ENCODE data around the gene EMX1.
A peak's percentile ranks its signal among the peaks of the same experiment; 100 is the strongest.

Gene EMX1

DNA sequence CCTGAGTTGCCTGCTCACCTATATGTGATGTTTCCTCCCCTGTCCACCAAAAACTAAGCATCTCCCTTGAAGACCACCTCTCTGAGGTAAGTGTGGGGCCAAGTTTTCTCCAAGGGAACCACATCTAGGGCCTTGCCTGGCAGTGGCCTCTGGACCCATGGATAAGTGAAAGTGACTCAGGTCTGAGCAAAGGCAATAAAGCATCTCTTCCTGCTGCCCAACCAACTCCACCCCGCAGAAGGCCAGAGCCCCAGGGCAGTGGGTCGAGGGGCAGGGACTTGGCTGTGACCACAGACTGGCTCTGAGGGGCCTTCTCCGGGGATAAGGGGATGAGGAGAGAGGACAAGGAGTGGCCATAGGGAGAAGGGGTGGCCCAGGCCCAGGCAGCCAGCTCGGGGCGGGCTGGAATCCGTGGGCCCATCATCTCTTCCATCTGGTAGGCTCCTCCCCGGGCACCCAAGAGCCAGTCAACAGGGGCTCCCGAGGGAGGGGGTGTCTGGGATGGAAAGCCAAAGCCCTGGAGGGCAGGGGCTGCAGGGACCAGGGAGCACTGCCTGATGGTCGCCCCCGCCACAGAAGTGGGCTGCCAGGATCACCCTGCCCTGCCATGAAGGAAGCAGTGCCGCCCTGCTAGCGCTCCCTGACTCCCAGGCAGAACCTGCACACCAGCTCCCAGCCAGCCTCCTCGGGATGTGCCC is 33.4 kb downstream of the EMX1 start:
- DNase-seq (ENCODE audit: low read depth), result no peak
- TF ChIP-seq, protein P1, sequence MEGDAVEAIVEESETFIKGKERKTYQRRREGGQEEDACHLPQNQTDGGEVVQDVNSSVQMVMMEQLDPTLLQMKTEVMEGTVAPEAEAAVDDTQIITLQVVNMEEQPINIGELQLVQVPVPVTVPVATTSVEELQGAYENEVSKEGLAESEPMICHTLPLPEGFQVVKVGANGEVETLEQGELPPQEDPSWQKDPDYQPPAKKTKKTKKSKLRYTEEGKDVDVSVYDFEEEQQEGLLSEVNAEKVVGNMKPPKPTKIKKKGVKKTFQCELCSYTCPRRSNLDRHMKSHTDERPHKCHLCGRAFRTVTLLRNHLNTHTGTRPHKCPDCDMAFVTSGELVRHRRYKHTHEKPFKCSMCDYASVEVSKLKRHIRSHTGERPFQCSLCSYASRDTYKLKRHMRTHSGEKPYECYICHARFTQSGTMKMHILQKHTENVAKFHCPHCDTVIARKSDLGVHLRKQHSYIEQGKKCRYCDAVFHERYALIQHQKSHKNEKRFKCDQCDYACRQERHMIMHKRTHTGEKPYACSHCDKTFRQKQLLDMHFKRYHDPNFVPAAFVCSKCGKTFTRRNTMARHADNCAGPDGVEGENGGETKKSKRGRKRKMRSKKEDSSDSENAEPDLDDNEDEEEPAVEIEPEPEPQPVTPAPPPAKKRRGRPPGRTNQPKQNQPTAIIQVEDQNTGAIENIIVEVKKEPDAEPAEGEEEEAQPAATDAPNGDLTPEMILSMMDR (conservative IDR thresholded peaks at IDR 0.05; ENCODE audit: low read depth, low read length), result no peak
- H3K4me3 ChIP-seq (ENCODE audit: low read depth, low read length), result no peak overlapping the region

DNA sequence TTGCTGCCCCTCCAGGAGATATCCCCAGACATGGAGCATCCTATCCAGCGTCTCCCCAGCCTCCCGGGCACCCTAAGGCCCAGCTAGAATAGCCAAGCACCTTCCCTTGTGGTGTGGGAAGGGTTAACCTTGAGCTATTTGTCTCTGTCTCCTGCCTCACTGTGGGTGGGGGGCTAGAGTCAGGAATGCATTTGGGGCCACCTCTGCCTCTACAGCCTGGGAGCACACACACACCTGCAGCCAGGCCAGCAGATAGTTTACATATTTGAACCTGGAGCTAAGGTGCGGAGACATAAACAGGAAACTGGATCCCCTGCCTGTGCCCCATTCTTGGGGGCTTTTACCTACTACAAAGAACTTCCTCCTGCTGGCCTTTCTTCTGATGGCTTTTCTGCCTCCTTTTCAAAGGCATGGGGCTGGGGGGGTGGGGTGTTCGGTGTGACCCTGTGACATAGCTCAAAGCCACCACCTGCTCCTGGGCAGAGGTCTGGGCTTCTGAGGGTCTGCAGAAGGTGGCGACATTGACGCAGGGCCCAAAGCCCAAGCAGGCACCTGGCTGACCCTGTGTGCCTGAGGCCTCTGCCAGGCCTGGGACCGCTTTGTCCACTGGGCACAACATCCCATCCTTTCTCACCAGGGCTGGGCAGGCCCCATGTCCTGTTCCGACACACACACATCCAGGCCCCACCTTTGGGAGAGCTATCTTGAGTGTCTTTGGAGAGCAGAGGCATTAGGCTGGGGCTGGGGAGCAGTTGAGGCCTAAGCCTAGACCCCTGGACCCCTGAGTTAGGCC is 34.2 kb downstream of the EMX1 start:
- no peak overlapping the region for H3K4me3 ChIP-seq (ENCODE audit: low read depth, low read length)
- DNase-seq (ENCODE audit: low read depth), result no peak
- TF ChIP-seq, protein P1 (conservative IDR thresholded peaks at IDR 0.05; ENCODE audit: low read depth, low read length), result no peak

DNA sequence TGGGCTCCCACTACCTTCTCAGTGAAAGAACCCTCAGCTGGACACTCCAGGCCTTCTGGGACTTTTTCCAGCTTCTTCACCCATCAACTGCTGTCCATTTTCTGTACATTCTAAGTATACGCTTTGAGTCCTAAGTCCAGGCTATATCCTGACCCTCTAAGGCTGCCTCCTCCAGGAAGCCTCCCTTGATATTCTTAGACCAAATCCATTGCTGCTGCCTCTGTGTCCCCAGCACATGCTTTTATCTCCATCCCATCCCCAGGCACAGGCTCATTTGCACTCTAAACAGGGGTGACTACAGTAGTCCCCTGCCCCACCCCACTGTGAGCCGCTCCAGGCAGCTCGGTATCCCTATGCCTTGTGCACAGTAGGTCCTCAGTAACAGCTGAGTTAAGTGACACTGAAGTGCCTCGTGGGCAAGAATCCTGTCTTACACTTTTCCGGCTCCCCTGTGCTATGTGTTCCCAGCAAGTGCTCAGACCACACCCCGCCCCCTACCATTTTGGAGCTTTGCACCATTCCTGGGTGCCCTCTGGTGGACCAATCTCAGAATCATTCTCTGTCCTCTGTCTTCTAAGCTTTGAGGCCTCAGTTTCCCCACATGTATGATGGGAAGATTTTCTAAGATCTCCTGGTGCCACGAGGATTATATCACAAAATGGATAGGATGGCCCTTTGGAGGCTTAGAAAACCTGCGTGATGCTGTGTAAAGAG is 34.9 kb downstream of the EMX1 start:
- H3K4me3 ChIP-seq (ENCODE audit: low read depth, low read length), result no peak overlapping the region
- TF ChIP-seq, protein P1 (conservative IDR thresholded peaks at IDR 0.05; ENCODE audit: low read depth, low read length), result peak; percentile 20
- no peak for DNase-seq (ENCODE audit: low read depth)

DNA sequence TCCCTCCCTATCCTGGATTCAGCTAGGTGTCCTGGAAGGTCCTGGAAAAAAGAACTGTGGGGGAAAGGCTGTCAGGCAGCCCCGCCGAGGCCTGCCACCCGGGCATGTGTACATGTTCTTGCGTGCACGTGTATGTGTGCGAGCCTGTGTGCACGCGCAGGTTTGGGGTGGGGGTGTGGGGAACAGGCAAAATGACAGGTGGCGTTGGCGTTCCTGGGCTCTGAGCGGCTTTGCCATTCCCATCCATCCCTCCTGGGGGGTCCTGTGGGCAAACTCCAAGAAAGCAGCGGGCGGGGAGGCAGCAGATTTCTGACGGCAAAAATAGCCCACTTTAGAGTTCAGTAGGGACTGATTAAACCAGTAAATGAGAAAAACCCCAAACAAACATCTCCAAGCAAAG is 35.6 kb downstream of the EMX1 start:
- no peak overlapping the region for H3K4me3 ChIP-seq (ENCODE audit: low read depth, low read length)
- TF ChIP-seq, protein P1 (conservative IDR thresholded peaks at IDR 0.05; ENCODE audit: low read depth, low read length), result no peak
- DNase-seq (ENCODE audit: low read depth), result no peak

DNA sequence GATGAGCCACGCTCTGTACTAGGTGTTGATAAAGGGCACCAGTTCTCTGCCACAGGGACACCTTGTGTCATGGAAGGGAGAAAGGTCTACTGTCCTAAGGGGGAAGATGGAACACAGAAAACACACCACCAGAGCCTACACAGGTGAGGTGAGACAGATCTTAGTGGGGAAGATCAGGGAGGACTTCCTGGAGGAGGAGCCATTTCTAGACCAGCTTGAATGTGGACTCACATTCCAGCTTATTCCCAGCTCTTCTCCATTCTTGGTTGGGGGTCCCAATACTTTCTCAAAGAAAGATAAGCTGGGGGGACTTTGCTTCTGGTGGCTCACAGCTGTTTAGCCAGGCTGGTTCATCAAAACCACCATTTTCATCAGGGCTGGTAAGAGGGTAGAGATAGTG is 36.2 kb downstream of the EMX1 start:
- H3K4me3 ChIP-seq (ENCODE audit: low read depth, low read length), result no peak overlapping the region
- TF ChIP-seq, protein P1 (conservative IDR thresholded peaks at IDR 0.05; ENCODE audit: low read depth, low read length), result no peak
- no peak for DNase-seq (ENCODE audit: low read depth)

DNA sequence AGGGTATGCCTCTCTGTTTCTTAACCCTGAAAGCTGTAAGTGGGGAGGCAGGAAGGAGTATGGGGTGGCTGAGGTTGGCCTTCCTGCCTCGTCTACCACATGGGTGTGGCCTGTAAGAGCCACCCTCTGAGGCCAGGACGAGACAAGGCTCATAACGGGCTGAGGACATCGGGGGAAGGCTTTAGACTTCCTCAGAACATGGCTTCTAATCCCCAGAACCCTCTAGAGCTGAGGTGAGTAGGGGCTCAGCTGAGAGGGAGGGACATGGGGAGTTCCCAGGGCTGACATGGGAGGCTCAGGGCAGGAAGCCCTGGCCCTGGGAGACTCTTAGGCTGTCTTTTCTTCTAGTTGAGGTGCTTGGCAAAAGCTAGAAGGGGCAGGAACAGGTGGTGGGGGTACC is 36.7 kb downstream of the EMX1 start:
- no peak overlapping the region for H3K4me3 ChIP-seq (ENCODE audit: low read depth, low read length)
- DNase-seq (ENCODE audit: low read depth), result no peak
- TF ChIP-seq, protein P1 (conservative IDR thresholded peaks at IDR 0.05; ENCODE audit: low read depth, low read length), result no peak

Data from choroid plexus epithelial cell (primary cell).